Endometrial microvascular endothelial cells (primary cell): ENCODE measurements around the gene CARNS1. TPM values are rescaled to one million over a fixed set of nuclear protein-coding genes. Genes with fewer than 3 reads are reported as not detected.

ENCODE experiments used
- in situ Hi-C: cut with HindIII; loops from 2 replicates; pipeline ENCODE4 v1.10.0; 2017; ENCODE audit warnings: low sequenced_read_pairs, low pct_unique_long_range_greater_than_20kb; ENCODE audit errors: inconsistent ontology term
- total RNA-seq: library from RNA; depleted of rRNA; stranded (reverse); fragments of >200 nt; gene quantifications from one replicate; pipeline ENCODE4 v1.2.3, GENCODE V29; 2015; ENCODE audit errors: inconsistent ontology term

CARNS1 gene
- total RNA-seq: not detected

GRCh38 chr11:67415501-67416304 is at the start of gene CARNS1:
Gene CARNS1 (plus strand): TSS chr11:67415678. CDS start chr11:67416200, 522 bp downstream.
- in situ Hi-C loops: no loop called here

- in situ Hi-C loops: no loop called here
Observed at GRCh38 chr11:67365736-67366444, 49.6 kb upstream of the CARNS1 start.

GRCh38 chr11:67366546-67366945 is 48.9 kb upstream of the CARNS1 start:
- in situ Hi-C loops: no loop called here

- in situ Hi-C loops: no loop called here
Observed at GRCh38 chr11:67366961-67367760, 48.3 kb upstream of the CARNS1 start.

- in situ Hi-C loops: no loop called here
Observed at GRCh38 chr11:67367761-67368227, 47.7 kb upstream of the CARNS1 start.

- in situ Hi-C loops: no loop called here
Observed at GRCh38 chr11:67368621-67369020, 46.9 kb upstream of the CARNS1 start.

GRCh38 chr11:67369275-67369674 is 46.2 kb upstream of the CARNS1 start:
- in situ Hi-C loops: no loop called here

- in situ Hi-C loops: no loop called here
Observed at GRCh38 chr11:67369801-67370284, 45.6 kb upstream of the CARNS1 start.

- in situ Hi-C loops: no loop called here
Observed at GRCh38 chr11:67370351-67371076, 45.0 kb upstream of the CARNS1 start.

- in situ Hi-C loops: no loop called here
Observed at GRCh38 chr11:67371189-67371910, 44.1 kb upstream of the CARNS1 start.

- in situ Hi-C loops: no loop called here
Observed at GRCh38 chr11:67371911-67372320, 43.6 kb upstream of the CARNS1 start.

GRCh38 chr11:67372321-67372992 is 43.0 kb upstream of the CARNS1 start:
- in situ Hi-C loops: no loop called here

GRCh38 chr11:67372993-67373647 is 42.4 kb upstream of the CARNS1 start, which contains the start of gene CLCF1:
Gene CLCF1 (minus strand): TSS chr11:67373598. CDS start chr11:67373539, 59 bp downstream.
- in situ Hi-C loops: no loop called here

GRCh38 chr11:67373648-67374570 is 41.6 kb upstream of the CARNS1 start:
- in situ Hi-C loops: no loop called here

GRCh38 chr11:67374571-67375281 is 40.8 kb upstream of the CARNS1 start:
- in situ Hi-C loops: no loop called here
